ENCODE measurements around the gene ZCWPW1. TPM values are rescaled to one million over a fixed set of nuclear protein-coding genes. Genes with fewer than 3 reads are reported as not detected.
A peak's percentile ranks its signal among the peaks of the same experiment; 100 is the strongest.

Gene ZCWPW1
- total and polyA plus RNA-seq, 2 of the 13 experiments (the other 11 are each of a cell fraction or from before 2014, with no cell fraction given), result 2.4 to 2.5 TPM

GRCh38 chr7:100444311-100445278, 16.1 kb upstream of the ZCWPW1 start (continued):
- TF ChIP-seq LBX2 (CRISPR knock-in tag; IDR thresholded peaks at IDR 0.05; ENCODE audit: borderline replicate concordance), result no peak
- TF ChIP-seq JUNB (CRISPR knock-in tag; IDR thresholded peaks at IDR 0.05; ENCODE audit: borderline replicate concordance), result no peak
- peak; percentile 68; the same call in 1 of the 2 replicates for TF ChIP-seq TFDP1 (CRISPR knock-in tag; IDR thresholded peaks at IDR 0.05; ENCODE audit: borderline replicate concordance)
- TF ChIP-seq MEIS1 (CRISPR knock-in tag; IDR thresholded peaks at IDR 0.05; ENCODE audit: borderline replicate concordance), result peak; percentile 57; the same call in 1 of the 2 replicates
- TF ChIP-seq HDAC1 (CRISPR knock-in tag; IDR thresholded peaks at IDR 0.05), result peak; percentile 86
- 0 out of 2 replicates have a peak, but pooled peaks have one; percentile 9 for TF ChIP-seq MEIS2 (CRISPR knock-in tag; IDR thresholded peaks at IDR 0.05)
- TF ChIP-seq ARNTL (CRISPR knock-in tag; IDR thresholded peaks at IDR 0.05), result peak; percentile 96
- TF ChIP-seq ZNF670 (CRISPR knock-in tag; IDR thresholded peaks at IDR 0.05; ENCODE audit: borderline replicate concordance), result 0 out of 2 replicates have a peak, but pooled peaks have one; percentile 33
- no peak for TF ChIP-seq FOXP1 (IDR thresholded peaks at IDR 0.05)
- peak; percentile 80 for TF ChIP-seq FOXP1 (CRISPR knock-in tag; IDR thresholded peaks at IDR 0.05)
- peak in 1 of 2 experiments; percentile 72; a peak in 2 of 4 replicates for TF ChIP-seq KLF16 (CRISPR knock-in tag; IDR thresholded peaks at IDR 0.05)
- peak; percentile 89 for TF ChIP-seq ZFX (CRISPR knock-in tag; IDR thresholded peaks at IDR 0.05; ENCODE audit: low read depth)
- TF ChIP-seq TARDBP (CRISPR knock-in tag; IDR thresholded peaks at IDR 0.05), result peak; percentile 89
- no peak; the same call in 1 of the 2 replicates for TF ChIP-seq ZNF790 (CRISPR knock-in tag; IDR thresholded peaks at IDR 0.05; ENCODE audit: borderline replicate concordance)
- peak; percentile 10; the same call in 1 of the 2 replicates for TF ChIP-seq ZBTB43 (CRISPR knock-in tag; conservative IDR thresholded peaks at IDR 0.05)
- TF ChIP-seq SRSF9 (IDR thresholded peaks at IDR 0.05; ENCODE audit: borderline replicate concordance, insufficient read depth, low read depth, low read length, poor library complexity, severe bottlenecking), result no peak
- peak; percentile 65; the same call in 1 of the 2 replicates for TF ChIP-seq ZHX2 (IDR thresholded peaks at IDR 0.05; ENCODE audit: low read depth)
- no peak for TF ChIP-seq ZHX2 (CRISPR knock-in tag; IDR thresholded peaks at IDR 0.05; ENCODE audit: borderline replicate concordance)
- peak; percentile 84 for TF ChIP-seq THAP11 (CRISPR knock-in tag; IDR thresholded peaks at IDR 0.05)
- TF ChIP-seq MIER2 (CRISPR knock-in tag; IDR thresholded peaks at IDR 0.05), result peak; percentile 79; the same call in 1 of the 2 replicates

All from HepG2 (cell line).